Left ventricle myocardium inferior (tissue), 1 donor: ENCODE results near the gene CARD14. TPM values are rescaled to one million over a fixed set of nuclear protein-coding genes. Genes with fewer than 3 reads are reported as not detected.

Source experiments
- DNase-seq: peaks from one replicate; pipeline ENCODE4 v3.0.0-alpha.2; 2020
- H3K27ac ChIP-seq: fragments of 200-600 bp; replicated peaks from 2 replicates; pipeline ENCODE4 v1.8.0; 2021
- H3K27me3 ChIP-seq: fragments of 200-600 bp; 2 replicates; pipeline ENCODE4 v1.8.0; 2021; ENCODE audit warnings: low read depth
- H3K36me3 ChIP-seq: fragments of 200-600 bp; 2 replicates; pipeline ENCODE4 v1.8.0; 2021
- H3K4me1 ChIP-seq: fragments of 200-600 bp; 2 replicates; pipeline ENCODE4 v1.8.0; 2021
- H3K4me3 ChIP-seq: fragments of 200-600 bp; 2 replicates; pipeline ENCODE4 v1.8.0; 2021; ENCODE audit warnings: mild to moderate bottlenecking, moderate library complexity
- H3K9me3 ChIP-seq: fragments of 200-600 bp; replicated peaks from 2 replicates; pipeline ENCODE4 v1.8.0; 2021
- intact Hi-C: fragments of 100-400 bp; cut with micrococcal nuclease; formaldehyde crosslinking; loops from one replicate; pipeline ENCODE4 v1.11.0; 2022
- total RNA-seq: library from RNA; stranded (reverse); fragmentation: NEBNext Ultra II Directional; extraction: Animal tissue kit (Norgen Biotek cat#: 25700); gene quantifications from one replicate; pipeline ENCODE4 v1.2.1, GENCODE V29; 2021
- TF ChIP-seq, protein P1 (sequence below): fragments of 200-600 bp; IDR thresholded peaks from 2 replicates; pipeline ENCODE4 v1.8.0; 2021; ENCODE audit warnings: antibody characterized with exemption, mild to moderate bottlenecking, borderline replicate concordance
- donor health status: DM: no; HTN: yes; CAD: no; lungs with severe emphysema.

Gene CARD14
- total RNA-seq, 1 donor from 2014 or later, result 0.49 TPM

DNA sequence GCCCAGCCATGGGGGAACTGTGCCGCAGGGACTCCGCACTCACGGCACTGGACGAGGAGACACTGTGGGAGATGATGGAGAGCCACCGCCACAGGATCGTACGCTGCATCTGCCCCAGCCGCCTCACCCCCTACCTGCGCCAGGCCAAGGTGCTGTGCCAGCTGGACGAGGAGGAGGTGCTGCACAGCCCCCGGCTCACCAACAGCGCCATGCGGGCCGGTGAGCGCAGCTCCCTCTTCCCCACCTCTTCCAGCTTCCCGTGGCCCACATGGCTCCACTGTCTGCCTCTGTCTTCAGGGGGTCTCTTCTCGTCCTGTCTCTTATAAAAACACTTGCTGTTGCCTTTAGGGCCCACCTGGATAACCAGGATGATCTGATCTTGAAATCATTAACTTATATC is 11.6 kb downstream of the CARD14 start:
- no peak for DNase-seq
- Histone ChIP-seq H3K27ac (no peak overlapping the region), H3K4me1 (no peaks in the 10 kb centered on the region), H3K27me3 (peaks cover 28% of the 10 kb centered on the region), H3K4me3 (no peak overlapping the region), H3K9me3 (no peaks in the 10 kb centered on the region), H3K36me3 (no peaks in the 10 kb centered on the region)
- intact Hi-C loops, result no loop called here
- TF ChIP-seq, protein P1, sequence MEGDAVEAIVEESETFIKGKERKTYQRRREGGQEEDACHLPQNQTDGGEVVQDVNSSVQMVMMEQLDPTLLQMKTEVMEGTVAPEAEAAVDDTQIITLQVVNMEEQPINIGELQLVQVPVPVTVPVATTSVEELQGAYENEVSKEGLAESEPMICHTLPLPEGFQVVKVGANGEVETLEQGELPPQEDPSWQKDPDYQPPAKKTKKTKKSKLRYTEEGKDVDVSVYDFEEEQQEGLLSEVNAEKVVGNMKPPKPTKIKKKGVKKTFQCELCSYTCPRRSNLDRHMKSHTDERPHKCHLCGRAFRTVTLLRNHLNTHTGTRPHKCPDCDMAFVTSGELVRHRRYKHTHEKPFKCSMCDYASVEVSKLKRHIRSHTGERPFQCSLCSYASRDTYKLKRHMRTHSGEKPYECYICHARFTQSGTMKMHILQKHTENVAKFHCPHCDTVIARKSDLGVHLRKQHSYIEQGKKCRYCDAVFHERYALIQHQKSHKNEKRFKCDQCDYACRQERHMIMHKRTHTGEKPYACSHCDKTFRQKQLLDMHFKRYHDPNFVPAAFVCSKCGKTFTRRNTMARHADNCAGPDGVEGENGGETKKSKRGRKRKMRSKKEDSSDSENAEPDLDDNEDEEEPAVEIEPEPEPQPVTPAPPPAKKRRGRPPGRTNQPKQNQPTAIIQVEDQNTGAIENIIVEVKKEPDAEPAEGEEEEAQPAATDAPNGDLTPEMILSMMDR, result no peak

- Histone ChIP-seq H3K4me1 (no peaks in the 10 kb centered on the region), H3K9me3 (no peaks in the 10 kb centered on the region), H3K36me3 (no peaks in the 10 kb centered on the region), H3K27ac (no peak overlapping the region), H3K27me3 (peaks cover 28% of the 10 kb centered on the region), H3K4me3 (no peak overlapping the region)
- no peak for DNase-seq
- intact Hi-C loops, result no loop called here
- TF ChIP-seq, protein P1, result no peak
Measured at GRCh38 chr17:80182118-80182844, 12.5 kb downstream of the CARD14 start.

DNA sequence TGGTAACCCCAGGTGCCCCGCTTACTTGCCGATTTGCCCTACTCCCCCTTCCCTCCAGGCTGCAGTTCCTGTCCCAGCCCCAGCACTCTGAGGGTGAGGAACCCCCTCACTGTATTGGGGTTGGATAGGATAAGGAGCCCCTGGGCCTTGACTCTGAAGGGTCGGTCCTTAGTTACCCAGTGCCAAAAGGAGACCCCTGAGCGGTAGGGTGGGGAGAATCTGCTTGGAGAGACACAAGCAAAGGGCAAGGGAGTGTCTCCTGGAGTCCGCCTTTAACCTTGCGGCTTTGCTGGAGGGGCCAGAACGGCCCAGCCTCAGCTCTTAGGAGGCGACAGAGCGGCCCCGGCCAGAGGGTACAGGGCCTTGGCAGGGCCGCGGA is 13.0 kb downstream of the CARD14 start:
- H3K27ac ChIP-seq, result no peak overlapping the region
- no peak overlapping the region for H3K4me3 ChIP-seq
- H3K9me3 ChIP-seq, result no peaks in the 10 kb centered on the region
- H3K36me3 ChIP-seq, result no peaks in the 10 kb centered on the region
- H3K27me3 ChIP-seq, result peaks cover 28% of the 10 kb centered on the region
- H3K4me1 ChIP-seq, result peaks cover 5% of the 10 kb centered on the region
- intact Hi-C loops, result no loop called here
- TF ChIP-seq, protein P1, result no peak
- no peak for DNase-seq

DNA sequence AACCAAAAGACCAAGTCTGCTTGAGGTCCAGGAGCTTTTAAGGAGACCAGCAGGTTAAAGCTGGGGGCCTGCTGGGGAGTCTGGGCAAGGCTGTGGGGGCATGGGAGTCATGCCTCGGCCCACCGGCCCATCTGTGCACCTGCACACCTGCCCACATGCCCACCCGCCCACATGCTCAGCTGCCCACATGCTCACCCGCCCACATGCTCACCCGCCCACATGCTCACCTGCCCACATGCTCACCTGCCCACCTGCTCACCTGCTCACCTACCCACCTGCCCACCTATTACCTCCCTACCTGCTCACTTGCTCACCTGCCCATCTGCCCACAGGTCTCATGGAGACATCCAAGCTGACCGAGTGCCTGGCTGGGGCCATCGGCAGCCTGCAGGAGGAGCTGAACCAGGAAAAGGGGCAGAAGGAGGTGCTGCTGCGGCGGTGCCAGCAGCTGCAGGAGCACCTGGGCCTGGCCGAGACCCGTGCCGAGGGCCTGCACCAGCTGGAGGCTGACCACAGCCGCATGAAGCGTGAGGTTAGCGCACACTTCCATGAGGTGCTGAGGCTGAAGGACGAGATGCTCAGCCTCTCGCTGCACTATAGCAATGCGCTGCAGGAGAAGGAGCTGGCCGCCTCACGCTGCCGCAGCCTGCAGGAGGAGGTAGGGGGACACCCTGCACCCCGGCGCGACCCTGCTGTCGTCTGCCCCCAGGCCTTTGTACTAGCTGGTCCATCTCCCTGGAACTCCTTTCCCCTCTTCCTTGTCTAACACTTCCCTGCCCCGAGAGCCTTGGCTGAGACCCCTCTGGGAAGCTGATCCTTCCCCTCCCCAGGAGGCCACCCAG is 14.0 kb downstream of the CARD14 start:
- no peak overlapping the region for H3K4me3 ChIP-seq
- intact Hi-C loops, result no loop called here
- H3K27me3 ChIP-seq, result peaks cover 31% of the 10 kb centered on the region
- no peaks in the 10 kb centered on the region for H3K9me3 ChIP-seq
- no peak for DNase-seq
- H3K27ac ChIP-seq, result no peak overlapping the region
- H3K4me1 ChIP-seq, result peaks cover 15% of the 10 kb centered on the region
- no peaks in the 10 kb centered on the region for H3K36me3 ChIP-seq
- TF ChIP-seq, protein P1, result no peak

- H3K27ac ChIP-seq, result no peak overlapping the region
- peaks cover 35% of the 10 kb centered on the region for H3K27me3 ChIP-seq
- H3K4me3 ChIP-seq, result no peak overlapping the region
- DNase-seq, result no peak
- peaks cover 16% of the 10 kb centered on the region for H3K4me1 ChIP-seq
- no peaks in the 10 kb centered on the region for H3K36me3 ChIP-seq
- H3K9me3 ChIP-seq, result no peaks in the 10 kb centered on the region
- TF ChIP-seq, protein P1, result no peak
- intact Hi-C loops, result no loop called here
Measured at GRCh38 chr17:80184423-80184714, 14.5 kb downstream of the CARD14 start.
